ENCODE data around the gene PDIK1L. TPM values are rescaled to one million over a fixed set of nuclear protein-coding genes. Genes with fewer than 3 reads are reported as not detected.

The PDIK1L gene
- total RNA-seq, 3 donors from 2014 or later (not counting 1 experiment from before 2014, with no cell fraction given): 3.1 to 8.2 (median 8.1) TPM

DNA sequence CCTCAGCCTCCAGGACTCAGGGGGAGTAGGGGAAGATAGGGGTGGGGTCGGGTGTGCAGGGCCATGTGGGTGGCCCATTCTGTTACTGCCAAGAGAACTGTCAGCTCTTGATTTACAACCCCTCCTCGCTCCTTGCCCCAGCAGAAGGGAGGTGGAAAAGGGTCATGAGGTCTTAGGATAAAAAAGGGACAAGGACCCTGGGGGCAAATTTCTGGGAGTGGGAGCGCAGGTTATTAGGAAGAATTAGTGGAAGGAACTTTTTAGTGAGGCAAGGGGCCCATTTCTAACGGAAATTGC lies 48.1 kb downstream of the PDIK1L start:
- Histone ChIP-seq H3K27ac (ENCODE audit: low read length) (no peak overlapping the region), H3K27me3 (ENCODE audit: control insufficient read depth, insufficient read depth, low read length) (peaks cover 30% of the 10 kb centered on the region), H3K36me3 (ENCODE audit: control insufficient read depth, insufficient read depth, low read length) (no peaks in the 10 kb centered on the region), H3K4me3 (ENCODE audit: low read length) (no peak overlapping the region), H3K9me3 (ENCODE audit: control insufficient read depth, insufficient read depth, low read length) (no peaks in the 10 kb centered on the region), H3K4me1 (ENCODE audit: control insufficient read depth, insufficient read depth, low read length) (peaks cover 27% of the 10 kb centered on the region)
- Mint-ChIP-seq H3K4me3 (no peak overlapping the region), H3K36me3 (no peaks in the 10 kb centered on the region), H3K27me3 (ENCODE audit: low read depth in 2 of 2) (peaks cover 29 to 37% of the 10 kb centered on the region in 2 donors), H3K27ac (no peak overlapping the region), H3K9me3 (no peaks in the 10 kb centered on the region), H3K4me1 (peaks cover 0 to 12% of the 10 kb centered on the region in 2 donors)
- intact Hi-C loops (cut with micrococcal nuclease): loop anchor here (10.0 kb wide), 1 partner anchor 235 kb away; no protein-coding TSS in a partner anchor
- ATAC-seq (no peak), DNase-seq (no peak)
- WGBS (ENCODE audit: insufficient coverage): 74% methylated on average over 4 of the region's 4 CpGs
- TF ChIP-seq CTCF (IDR thresholded peaks at IDR 0.05): no peak

DNA sequence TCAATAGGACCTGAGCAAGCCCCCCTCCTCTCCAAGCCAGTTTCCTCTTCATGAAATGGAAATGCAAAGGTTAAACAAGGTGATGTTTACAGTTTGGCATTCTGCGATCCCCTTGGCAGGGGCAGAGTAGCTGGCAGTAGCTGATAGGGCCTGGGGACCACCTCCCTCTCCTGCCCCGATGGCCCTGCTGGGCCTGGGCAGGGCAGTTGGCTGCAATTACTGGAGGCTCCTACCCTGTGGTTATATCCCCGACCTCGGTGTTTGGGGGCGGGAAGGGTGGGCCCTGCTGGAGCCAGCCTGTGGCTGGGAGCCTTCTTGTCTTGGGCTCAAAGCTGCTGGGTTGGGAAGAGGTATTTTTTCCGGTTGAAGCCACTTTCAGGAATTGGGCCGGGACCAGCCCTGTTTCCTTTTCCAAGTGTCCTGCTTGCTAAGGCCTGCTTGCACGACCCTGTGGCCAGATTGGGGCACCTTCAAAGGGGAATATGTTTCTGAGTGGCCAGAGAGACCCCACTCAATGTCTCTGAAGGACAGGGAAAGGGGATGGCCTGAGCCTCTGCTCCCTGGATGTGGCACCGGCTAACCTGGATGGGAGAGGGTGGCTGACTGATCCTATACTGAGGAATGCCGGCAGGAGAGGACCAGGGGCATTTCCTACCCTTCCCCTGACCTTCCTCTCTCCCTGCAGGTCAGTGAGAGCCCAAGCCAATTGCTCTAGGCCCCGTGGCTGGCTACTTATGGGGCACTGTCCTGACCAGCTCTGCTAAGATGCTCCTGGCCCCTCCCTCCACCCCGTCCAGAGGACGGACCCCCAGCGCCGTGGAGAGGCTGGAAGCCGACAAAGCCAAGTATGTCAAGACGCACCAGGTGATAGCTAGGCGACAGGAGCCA lies 49.1 kb downstream of the PDIK1L start:
- TF ChIP-seq CTCF (IDR thresholded peaks at IDR 0.05): no peak
- intact Hi-C loops (cut with micrococcal nuclease): loop anchor here (10.0 kb wide), 1 partner anchor 234 kb away; no protein-coding TSS in a partner anchor
- H3K27ac Mint-ChIP-seq: no peak overlapping the region
- Histone ChIP-seq H3K4me3 (ENCODE audit: low read length) (no peak overlapping the region), H3K9me3 (ENCODE audit: control insufficient read depth, insufficient read depth, low read length) (no peaks in the 10 kb centered on the region), H3K36me3 (ENCODE audit: control insufficient read depth, insufficient read depth, low read length) (no peaks in the 10 kb centered on the region), H3K27me3 (ENCODE audit: control insufficient read depth, insufficient read depth, low read length) (peaks cover 29% of the 10 kb centered on the region), H3K4me1 (ENCODE audit: control insufficient read depth, insufficient read depth, low read length) (peaks cover 29% of the 10 kb centered on the region), H3K27ac (ENCODE audit: low read length) (no peak overlapping the region)
- peaks cover 18 to 34% of the 10 kb centered on the region in 2 donors for H3K27me3 Mint-ChIP-seq (ENCODE audit: low read depth in 2 of 2)
- H3K4me3 Mint-ChIP-seq: no peak overlapping the region
- DNase-seq (no peak), ATAC-seq (no peak)
- no peaks in the 10 kb centered on the region for H3K9me3 Mint-ChIP-seq
- H3K4me1 Mint-ChIP-seq: peaks cover 0 to 9% of the 10 kb centered on the region in 2 donors
- H3K36me3 Mint-ChIP-seq: no peaks in the 10 kb centered on the region
- WGBS (ENCODE audit: insufficient coverage): 75% methylated on average over 18 of the region's 18 CpGs

DNA sequence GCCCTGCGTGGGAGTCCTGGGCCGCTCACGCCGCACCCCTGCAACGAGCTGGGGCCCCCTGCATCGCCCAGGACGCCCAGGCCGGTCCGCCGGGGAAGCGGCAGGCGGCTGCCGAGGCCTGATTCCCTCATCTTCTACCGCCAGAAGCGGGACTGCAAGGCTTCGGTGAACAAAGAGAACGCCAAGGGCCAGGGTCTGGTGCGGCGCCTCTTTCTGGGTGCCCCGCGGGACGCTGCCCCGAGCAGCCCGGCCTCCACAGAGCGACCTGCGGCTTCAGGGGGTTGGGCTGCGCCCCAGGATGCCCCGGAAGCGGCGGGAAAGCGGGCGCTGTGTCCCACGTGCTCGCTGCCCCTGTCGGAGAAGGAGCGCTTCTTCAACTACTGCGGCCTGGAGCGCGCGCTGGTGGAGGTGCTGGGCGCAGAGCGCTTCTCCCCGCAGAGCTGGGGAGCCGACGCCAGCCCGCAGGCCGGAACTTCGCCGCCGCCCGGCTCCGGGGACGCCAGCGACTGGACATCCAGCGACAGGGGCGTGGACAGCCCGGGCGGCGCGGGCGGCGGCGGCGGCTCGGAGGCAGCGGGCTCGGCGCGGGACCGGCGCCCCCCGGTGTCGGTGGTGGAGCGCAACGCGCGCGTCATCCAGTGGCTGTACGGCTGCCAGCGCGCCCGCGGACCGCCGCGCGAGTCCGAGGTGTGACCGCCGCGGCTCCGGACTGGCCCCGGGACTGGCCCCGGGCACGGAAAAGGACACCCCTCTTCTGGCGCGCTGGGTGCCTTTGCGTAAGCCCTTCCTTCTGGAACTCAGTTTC lies 50.0 kb downstream of the PDIK1L start:
- Histone ChIP-seq H3K27ac (ENCODE audit: low read length) (no peak overlapping the region), H3K27me3 (ENCODE audit: control insufficient read depth, insufficient read depth, low read length) (peaks cover 25% of the 10 kb centered on the region), H3K36me3 (ENCODE audit: control insufficient read depth, insufficient read depth, low read length) (no peaks in the 10 kb centered on the region), H3K4me1 (ENCODE audit: control insufficient read depth, insufficient read depth, low read length) (peaks cover 26% of the 10 kb centered on the region), H3K9me3 (ENCODE audit: control insufficient read depth, insufficient read depth, low read length) (no peaks in the 10 kb centered on the region), H3K4me3 (ENCODE audit: low read length) (no peak overlapping the region)
- peak in 1 of 2 donors; percentile 53 for DNase-seq
- no peak overlapping the region for H3K27ac Mint-ChIP-seq
- 5% methylated on average over 98 of the region's 98 CpGs for WGBS (ENCODE audit: insufficient coverage)
- no peaks in the 10 kb centered on the region for H3K36me3 Mint-ChIP-seq
- peak overlapping the region; percentile 62 for H3K4me3 Mint-ChIP-seq
- H3K27me3 Mint-ChIP-seq (ENCODE audit: low read depth in 2 of 2): peaks cover 16 to 37% of the 10 kb centered on the region in 2 donors
- peaks cover 0 to 12% of the 10 kb centered on the region in 2 donors for H3K4me1 Mint-ChIP-seq
- no peak for TF ChIP-seq CTCF (IDR thresholded peaks at IDR 0.05)
- intact Hi-C loops (cut with micrococcal nuclease): loop anchor here (10.0 kb wide), 1 partner anchor 233 kb away; no protein-coding TSS in a partner anchor
- H3K9me3 Mint-ChIP-seq: no peaks in the 10 kb centered on the region
- ATAC-seq: peak in 2 of 3 donors; percentile 50 to 54
